NCI-H1092 (cell line): ENCODE results near the gene PTRHD1.

ENCODE experiments used
- DNase-seq: peaks from one replicate; lab custom pipeline; 2025; lab: John Stamatoyannopoulos, UW

PTRHD1 gene

DNA sequence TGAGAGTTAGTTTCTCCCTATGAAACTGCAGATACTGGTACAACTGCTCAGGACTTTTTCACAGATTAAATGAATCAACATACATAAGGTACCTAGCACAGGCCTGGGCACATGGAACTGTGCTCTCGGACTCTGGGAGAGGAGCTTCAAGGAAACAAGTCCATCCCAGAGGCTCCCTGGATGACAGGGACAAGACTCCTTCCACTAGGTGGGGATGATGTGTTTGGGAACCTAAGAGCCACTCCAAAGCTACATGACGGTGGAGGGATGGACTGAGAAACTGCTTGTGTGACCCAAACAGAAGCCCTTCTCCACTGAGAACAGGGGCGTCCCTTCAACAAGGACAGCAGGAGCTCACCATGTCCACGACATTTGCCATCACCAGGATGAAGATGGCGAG lies 37.2 kb upstream of the PTRHD1 start:
- DNase-seq, result no peak

DNA sequence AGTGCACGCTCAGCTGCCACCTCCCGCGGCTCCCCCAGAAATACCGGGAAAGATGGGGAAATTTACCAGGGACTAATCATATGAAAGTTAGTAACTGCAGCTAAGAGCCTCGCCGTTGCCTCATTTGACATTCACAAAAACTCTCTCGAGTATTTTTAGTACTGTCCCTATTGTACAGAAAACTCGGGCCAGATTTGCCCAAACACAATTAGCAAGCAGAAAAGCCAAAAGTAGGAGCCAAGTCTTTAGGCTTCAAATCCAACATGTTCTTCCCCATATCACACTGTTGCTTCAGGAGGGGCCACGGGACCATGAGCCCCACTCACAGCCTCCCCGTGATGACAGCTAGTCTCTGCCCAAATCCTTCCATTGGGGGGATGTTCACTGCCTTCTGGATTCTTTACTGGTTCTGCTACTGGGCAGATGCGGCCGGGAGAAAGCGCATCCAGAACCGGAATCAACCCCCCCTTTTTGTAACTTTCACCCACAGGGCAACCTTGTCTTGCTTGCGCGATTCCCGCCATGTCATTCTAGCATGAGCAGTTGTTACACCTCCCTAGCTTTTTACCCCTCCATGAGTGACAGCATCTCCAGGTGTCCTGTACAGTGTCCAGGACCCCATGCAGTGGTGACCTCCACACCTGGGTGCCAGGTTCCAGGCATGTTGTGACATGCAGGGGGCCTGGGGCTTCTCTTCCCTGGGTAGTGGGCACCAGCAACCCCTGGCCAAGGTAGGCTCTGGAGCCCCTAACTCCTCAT lies 35.2 kb upstream of the PTRHD1 start:
- no peak for DNase-seq

DNA sequence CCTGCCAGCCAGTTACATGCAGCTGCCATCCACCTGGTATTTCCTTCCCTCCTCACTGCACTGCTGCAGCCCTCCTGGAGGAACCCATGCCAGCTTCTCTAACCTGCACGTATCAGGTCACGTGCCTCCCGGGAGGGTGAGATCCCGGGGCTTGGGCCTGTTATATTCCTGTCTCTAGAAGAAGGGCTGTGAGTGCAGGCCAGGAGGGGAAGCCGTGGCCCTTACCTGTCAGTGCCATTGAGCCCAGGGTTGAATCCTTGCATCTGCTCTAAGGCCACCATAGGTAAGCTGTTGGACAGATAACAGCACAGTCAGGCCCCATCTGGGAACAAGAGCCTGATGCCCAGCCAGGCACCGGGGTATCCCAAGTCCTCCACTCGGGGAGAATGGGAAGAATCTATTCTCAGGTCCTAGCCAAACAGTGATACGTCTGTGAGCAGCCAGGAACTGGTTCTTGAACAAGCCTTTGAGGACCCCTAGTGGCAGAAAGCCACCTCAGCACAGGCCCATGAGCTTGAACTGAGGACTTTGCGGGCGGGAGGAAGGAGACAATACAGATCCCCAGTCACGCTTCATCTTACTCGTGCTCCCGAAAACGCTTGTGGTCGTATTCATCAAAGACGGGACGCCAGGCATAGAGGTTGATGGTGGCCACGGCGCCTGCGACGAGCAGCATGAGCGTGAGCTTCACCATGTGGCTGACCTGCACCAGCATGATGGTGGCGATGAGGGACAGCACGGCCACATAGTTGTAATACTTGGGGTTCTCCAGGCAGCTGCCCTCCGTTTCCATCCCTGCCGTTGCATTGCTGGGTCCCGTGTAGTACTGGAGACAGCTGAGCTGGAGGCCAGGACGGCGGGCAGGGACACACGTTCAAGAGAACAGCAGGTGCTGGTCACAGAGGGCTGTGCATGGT lies 34.4 kb upstream of the PTRHD1 start:
- peak; percentile 57 for DNase-seq

DNA sequence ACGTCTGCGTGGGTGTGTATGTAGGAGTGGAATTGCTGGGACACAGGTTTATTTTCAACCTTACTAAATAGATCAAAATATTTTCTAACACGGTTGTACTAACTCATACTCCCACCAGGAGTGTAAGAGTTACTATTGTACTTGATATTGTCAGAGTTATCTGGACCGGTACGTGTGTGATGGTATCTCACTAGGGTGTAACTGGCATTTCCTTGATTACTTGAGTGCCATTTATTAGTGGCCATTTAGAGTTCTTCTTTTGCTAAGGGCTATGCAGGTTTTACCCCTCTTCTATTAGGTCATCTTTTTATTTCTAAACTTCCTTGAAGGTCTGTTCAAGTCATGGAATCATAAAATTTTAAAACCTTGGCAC lies 33.6 kb upstream of the PTRHD1 start:
- no peak for DNase-seq

DNA sequence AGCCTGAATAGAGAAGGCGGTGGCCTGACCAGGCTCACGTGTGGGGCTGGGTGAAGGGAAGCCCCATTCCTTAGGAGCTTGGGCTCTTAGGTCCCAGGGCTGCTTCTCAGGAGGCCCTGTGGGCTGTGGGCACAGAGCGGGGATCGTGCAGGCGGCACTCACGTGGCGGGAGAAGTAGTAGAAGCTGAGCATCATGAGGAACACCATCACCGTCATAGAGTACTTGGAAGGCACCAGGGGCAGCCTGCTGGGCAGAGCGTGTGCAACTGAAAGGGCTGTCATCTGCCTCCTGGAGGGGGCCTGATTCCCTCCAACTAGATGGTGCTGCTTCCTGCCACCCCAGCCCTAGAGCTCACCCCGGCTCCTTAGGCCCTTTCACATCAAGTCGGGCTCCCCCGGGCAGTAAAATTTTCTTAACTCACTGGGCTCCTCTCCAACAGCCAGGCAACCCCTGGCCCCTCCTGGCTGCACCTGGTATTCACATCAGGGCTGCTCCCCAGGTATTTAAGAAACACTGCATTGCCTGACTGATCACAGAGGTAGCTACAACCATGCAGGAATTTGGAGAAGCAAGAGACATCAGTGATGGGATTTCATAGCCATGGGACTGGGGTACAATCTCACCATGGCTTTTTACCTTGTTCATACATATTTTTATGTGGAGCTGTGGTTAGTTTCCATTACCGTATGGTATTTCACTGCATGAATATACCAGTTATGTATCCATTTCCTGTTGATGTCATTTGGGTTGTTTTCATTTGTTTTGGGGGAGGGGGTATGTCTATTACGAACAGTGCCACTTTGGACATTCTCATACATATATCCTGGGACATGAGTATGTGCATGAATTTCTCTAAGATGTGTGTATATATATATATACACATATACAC lies 32.9 kb upstream of the PTRHD1 start:
- DNase-seq, result no peak

DNA sequence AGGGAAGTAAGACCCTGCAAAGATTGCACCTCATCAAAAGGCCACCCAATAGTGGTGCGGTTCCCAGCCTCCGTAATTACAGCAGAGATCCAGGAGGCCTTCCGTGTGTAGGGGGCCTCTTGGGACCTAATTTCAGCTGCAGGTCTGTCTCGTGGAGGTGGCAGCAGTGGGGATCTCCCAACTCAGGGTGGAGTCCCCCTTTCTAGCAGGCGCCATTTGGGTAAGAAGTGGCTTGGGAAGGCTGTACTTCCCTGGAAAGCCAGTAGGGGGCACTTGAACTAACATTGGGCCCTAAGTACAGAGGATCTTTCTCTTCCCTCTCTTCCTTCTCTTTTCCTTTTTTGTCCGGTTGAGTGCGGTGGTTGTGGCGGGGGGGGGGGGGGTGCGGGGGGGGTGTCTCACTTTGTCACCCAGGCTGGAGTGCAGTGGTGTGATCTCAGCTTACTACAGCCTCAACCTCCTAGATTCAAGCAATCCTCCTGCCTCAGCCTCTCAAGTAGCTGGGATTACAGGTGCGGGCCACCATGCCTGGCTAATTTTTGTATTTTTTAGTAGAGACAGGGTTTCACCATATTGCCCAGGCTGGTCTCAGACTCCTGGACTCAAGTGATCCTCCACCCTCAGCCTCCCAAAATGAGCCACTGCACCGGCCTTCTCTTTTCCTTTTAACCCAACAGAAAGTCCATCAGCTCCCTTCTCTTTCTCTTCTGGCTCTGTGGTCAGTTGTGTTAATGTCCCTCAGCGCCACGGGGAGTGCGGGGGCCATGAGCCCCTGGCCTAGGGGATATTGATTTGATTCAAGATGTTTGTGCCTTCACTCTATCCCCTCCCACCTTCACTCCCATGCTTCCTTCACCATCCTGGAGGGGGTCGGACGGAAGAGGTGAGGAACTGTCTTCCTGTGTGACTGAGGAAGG lies 32.0 kb upstream of the PTRHD1 start:
- no peak for DNase-seq

DNA sequence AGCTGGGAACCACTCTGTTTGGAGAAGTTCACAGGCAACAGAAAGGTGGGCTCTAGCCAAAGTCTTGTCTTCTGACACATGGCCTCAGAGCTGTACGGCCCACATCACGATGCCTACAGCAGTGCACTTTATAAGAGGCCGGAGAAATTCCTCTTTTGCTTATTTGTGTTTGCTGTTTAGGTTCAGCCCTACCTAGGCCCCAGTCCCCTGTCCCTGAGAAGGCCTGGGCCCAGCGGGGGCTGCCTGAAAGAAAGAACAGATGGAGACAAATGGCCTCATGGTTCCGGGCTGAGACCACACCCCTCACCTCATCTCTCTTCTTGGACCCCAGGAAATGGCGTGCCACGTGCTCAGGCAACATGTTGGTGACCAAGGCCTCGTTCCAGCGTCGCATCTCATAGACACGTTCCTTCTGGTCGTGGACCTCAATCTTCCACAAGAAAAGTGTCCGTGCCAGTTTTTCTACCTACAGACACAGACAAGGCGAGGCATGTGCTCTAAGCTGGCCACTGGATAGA lies 30.9 kb upstream of the PTRHD1 start:
- no peak for DNase-seq

DNA sequence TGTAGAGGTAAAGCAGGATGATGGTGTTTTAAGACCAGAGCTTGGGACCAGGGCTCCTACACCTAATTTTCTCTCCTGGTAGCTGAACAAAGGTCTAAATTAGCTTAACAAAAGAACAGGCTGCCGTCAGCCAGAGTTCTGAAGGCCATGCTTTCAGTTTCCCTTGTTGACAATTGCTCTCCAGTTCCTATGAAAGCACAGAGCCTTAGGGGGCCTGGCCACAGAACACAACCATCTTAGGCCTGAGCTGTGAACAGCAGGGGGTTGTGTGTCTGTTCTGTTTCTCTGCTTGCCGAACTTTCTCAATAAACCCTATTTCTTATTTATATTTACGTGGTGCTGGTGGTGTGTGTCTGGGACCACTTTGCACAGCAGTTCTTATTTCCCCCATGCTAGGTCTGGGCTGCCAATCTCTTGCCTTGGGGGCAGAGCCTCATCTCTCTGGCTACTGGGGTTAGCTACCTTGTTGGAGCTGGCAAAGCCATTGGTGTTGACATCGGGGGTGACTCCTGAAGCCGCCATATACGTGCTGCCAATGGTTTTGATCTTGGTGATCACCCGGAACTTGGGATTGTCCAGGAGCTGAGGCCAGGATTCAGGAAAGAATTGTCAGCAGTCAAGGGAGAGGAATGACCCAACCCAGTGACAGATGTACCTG lies 29.0 kb upstream of the PTRHD1 start:
- DNase-seq, result no peak

DNA sequence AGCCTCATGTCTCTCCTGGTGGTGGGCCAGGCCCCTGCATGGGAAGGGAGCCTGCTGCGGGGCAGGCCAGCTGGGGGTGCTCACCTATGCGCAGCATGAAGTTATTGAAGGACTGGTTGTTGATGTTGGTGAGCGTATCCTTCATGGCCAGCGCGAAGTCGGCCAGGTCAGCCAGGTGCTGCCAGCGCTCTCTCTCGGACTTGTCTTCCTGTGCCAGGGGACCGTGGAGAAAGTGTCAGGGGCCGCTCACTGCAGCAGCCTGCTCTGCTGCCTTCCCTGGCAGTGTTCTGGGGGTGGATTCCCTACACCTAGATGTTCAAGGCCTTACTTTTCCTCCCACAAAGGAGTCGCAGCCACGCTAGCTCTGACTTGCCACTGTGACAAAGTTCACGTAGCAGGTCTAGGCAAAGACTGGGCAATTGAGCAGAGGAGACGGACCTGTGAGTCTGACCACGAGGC lies 28.3 kb upstream of the PTRHD1 start:
- no peak for DNase-seq

DNA sequence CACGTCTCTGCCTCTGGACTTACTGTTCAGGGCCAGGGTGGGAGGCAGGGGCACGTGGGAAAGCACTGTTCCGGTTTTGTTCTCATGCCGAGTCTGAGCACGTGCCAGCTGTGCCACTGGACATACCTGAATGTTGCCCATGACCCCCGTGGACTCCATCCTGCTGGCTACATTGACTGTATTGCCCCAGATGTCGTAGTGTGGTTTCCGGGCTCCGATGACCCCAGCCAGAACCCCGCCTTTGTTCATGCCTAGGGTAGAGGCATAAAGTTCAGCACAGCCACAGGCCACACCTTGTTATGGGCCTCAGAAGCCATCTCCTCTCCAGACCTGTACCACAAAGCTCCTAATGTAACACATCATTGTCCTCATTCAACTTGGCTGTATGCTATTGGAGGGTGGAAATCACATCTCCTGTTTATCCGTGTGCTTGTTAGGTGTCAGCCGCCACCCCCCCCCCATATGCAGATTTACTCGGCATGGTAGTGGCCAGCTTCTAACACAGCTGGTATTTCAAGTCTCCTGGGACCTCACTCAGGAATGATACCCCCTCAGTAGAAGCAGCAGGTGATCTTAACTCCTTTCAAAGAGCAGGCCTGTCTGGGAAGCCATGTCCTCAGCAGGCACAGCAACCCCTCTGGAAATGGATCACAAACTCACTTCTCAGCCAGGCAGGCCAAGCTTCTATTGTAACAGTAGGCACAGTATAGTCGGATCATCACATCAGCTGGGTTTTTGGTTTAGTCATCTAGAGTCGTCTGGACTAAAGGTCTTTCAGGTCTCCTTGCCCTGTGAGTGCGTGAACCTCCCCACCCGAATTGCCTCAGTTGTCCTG lies 27.6 kb upstream of the PTRHD1 start:
- no peak for DNase-seq

DNA sequence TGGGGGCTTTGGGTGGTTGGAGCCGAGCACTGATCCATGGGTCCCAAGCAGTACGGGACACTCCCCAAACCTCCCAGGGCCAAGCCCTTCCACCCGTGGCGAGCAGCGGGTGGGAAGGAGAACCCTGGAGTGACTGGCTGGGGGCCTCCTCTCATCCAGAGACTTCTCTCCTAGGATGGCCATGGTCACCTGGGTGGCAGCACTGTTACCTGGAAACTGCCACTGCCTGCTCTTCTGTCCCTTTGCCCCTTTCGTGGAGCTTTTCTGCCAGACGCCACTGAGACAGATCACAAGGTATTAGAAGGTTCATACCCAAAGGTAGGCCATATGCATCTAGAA lies 27.0 kb upstream of the PTRHD1 start:
- no peak for DNase-seq

DNA sequence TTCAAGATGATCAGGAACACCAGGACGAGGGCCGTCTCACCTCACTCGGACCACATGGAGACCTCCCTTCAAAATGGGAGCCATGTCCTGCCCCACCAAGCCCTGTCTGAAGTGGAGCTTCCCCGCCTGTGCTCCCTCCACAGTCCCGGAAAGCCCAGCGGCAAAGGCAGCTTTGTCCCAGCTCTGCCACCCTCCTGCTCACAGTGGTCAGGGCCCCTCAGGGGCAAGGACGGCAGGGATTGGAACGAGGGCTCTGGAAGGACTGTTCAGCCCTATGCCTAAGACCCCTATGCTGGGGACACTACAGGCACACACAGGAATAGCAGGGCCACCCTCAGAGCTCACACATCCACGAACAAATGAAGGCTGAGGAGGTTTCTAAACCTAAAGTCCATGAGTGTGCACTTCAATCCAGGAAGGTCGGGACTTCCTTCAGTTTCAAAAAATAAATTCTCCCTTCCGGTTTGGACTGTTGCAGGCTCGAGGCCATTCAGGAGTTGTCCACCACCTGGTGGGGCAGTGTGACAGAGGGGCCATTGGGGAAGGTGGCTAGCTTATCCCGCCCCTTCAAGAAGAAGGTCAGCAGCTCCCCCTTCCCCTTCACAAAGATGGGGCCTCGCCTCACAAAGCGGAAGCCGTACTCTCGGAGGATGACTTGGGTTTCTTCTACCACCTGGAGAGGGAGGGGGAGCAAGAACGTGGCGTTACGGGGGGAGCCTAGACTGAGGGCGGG lies 26.4 kb upstream of the PTRHD1 start:
- DNase-seq, result no peak

DNA sequence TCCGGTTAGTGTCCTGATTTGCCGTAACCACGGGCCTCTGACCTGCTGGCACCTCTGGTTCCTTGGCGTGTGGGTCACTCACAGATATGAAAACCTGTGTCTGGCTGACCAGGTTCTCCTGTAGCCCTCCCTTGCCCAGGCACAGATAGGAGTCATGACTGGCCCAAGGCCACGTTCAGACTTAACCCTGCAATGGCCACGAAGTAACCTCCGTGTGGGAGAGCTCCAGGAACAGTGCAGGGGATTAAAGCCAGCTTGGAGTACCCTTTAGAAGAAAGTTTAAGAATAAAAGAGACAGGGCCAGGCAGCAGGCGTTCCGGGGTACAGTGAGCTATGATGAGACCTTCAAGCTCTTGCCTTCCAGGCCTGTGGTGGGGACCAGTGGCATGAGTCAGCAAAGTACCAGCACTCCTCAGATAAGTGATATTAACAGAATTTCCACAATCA lies 25.6 kb upstream of the PTRHD1 start:
- DNase-seq, result no peak

DNA sequence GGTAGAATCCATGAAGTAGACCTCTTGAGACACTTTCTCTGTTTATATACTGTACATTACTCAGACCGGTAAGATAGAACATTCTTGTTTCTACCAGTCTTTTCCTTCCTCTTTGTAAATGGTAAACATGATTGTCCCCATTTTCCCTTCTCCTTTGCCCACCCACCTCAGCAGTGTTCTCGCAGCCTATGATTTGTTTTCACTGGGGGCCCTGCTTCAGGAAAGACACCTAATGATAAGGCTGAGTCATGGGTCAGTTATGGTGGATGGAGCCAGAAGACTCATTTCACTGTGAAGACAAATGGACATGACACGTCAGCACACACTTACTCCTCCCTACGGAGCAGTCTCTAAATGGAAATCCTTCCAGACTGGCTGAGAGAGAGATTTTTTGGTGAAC lies 23.7 kb upstream of the PTRHD1 start:
- no peak for DNase-seq

DNA sequence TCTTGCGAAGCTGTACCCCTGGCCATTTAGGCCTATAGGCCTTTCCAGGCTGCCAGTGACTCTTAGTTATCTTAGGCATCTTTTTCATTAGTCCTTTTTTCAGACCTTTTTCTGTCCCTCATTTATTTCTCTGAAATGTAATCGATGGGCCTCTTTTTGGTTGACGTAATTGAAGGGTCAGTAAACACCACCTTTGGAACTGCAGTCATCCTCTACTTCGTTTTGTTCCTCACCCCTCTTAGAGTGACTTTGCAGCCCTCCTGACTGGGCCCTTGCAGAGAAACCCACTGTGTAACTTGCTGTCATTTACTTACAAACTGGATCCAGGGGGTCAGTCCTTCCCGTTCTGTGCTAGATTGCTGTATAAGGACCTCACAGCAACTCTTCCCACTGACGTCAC lies 23.2 kb upstream of the PTRHD1 start:
- DNase-seq, result no peak

DNA sequence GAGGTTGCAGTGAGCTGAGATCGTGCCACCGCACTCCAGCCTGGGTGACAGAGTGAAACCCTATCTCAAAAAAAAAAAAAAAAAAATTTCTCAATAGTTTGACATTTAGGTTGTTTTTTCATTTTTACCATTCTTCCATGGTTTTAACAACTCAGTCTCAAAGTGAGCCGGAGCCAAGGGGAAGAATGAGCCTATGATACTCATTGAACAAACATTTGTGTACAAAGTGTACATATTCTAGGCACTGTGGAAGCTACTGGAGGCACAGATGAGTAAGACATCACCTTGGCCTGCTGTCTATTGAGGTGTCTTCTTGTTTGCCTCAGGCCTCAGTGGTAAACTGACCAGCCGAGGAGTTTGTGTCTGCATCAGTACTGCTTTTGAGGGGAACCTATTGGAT lies 22.0 kb upstream of the PTRHD1 start:
- DNase-seq, result no peak

DNA sequence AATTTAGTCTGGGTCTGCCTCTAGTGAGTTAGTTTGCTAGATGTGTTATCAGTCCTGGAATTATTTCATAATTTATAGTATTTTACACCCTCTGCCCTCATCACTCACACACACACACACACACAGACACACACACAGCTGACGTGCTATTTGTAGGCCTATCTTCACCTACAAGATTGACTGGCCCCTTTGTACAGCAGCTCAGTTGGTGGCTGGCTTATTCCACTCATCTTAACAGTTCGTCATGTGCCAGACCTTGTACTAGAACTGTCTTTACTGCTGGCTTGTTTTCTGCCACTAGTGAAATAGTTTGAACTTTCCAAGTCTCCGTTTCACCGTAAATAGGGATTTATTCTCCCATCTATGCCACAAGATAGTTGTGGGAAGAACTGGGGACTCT lies 21.3 kb upstream of the PTRHD1 start:
- DNase-seq, result no peak

DNA sequence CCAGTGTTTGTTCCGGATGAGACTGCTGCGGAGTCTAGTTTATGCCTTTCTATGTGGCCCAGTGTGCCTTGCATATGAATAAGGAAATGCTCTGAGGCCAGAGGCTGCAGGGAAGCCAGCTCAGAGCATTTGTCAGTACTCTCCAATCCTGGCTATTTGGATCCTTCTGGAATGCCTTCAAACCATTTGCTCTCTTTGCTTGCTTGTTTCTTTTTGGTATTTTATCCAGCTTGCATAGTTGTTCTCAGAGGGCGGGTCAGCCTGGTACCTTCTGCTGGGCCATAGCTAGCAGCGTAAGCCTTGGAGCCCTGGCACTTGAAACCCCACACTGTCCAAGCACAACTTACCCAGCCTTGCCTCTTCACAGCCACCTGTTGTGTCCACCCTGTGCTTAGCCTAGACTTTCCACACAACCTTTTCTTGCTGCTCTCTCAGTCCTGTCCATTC lies 20.5 kb upstream of the PTRHD1 start:
- no peak for DNase-seq
